ENCODE data around the gene MRPL20.

Gene MRPL20

GRCh38 chr1:1437904-1438376 is 30.8 kb upstream of the MRPL20 start:
- TF ChIP-seq TCF12 (IDR thresholded peaks at IDR 0.05; ENCODE audit: low read depth), result no peak
- TF ChIP-seq, protein P1, sequence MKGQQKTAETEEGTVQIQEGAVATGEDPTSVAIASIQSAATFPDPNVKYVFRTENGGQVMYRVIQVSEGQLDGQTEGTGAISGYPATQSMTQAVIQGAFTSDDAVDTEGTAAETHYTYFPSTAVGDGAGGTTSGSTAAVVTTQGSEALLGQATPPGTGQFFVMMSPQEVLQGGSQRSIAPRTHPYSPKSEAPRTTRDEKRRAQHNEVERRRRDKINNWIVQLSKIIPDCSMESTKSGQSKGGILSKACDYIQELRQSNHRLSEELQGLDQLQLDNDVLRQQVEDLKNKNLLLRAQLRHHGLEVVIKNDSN (IDR thresholded peaks at IDR 0.05), result no peak
- TF ChIP-seq CEBPB (IDR thresholded peaks at IDR 0.05), result no peak
- TF ChIP-seq RAD21 (IDR thresholded peaks at IDR 0.05; ENCODE audit: low read depth), result no peak
- no peak for TF ChIP-seq YY1 (IDR thresholded peaks at IDR 0.05; ENCODE audit: low read depth)
- no peak for TF ChIP-seq TAF1 (IDR thresholded peaks at IDR 0.05; ENCODE audit: low read depth)
- TF ChIP-seq FOXM1 (IDR thresholded peaks at IDR 0.05; ENCODE audit: borderline replicate concordance, low read depth), result no peak
- TF ChIP-seq ZBTB7A (IDR thresholded peaks at IDR 0.05; ENCODE audit: low read depth), result no peak
- no peak for TF ChIP-seq EP300 (IDR thresholded peaks at IDR 0.05; ENCODE audit: borderline replicate concordance)
- TF ChIP-seq, protein P2, sequence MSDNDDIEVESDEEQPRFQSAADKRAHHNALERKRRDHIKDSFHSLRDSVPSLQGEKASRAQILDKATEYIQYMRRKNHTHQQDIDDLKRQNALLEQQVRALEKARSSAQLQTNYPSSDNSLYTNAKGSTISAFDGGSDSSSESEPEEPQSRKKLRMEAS (IDR thresholded peaks at IDR 0.05), result no peak
- TF ChIP-seq, protein P3, sequence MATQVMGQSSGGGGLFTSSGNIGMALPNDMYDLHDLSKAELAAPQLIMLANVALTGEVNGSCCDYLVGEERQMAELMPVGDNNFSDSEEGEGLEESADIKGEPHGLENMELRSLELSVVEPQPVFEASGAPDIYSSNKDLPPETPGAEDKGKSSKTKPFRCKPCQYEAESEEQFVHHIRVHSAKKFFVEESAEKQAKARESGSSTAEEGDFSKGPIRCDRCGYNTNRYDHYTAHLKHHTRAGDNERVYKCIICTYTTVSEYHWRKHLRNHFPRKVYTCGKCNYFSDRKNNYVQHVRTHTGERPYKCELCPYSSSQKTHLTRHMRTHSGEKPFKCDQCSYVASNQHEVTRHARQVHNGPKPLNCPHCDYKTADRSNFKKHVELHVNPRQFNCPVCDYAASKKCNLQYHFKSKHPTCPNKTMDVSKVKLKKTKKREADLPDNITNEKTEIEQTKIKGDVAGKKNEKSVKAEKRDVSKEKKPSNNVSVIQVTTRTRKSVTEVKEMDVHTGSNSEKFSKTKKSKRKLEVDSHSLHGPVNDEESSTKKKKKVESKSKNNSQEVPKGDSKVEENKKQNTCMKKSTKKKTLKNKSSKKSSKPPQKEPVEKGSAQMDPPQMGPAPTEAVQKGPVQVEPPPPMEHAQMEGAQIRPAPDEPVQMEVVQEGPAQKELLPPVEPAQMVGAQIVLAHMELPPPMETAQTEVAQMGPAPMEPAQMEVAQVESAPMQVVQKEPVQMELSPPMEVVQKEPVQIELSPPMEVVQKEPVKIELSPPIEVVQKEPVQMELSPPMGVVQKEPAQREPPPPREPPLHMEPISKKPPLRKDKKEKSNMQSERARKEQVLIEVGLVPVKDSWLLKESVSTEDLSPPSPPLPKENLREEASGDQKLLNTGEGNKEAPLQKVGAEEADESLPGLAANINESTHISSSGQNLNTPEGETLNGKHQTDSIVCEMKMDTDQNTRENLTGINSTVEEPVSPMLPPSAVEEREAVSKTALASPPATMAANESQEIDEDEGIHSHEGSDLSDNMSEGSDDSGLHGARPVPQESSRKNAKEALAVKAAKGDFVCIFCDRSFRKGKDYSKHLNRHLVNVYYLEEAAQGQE (IDR thresholded peaks at IDR 0.05; ENCODE audit: low read depth), result no peak
- no peak for TF ChIP-seq TEAD4 (IDR thresholded peaks at IDR 0.05)
- no peak for TF ChIP-seq CREB1 (IDR thresholded peaks at IDR 0.05; ENCODE audit: low read depth)
- no peak for TF ChIP-seq NFIC (IDR thresholded peaks at IDR 0.05)
- TF ChIP-seq EGR1 (IDR thresholded peaks at IDR 0.05), result no peak

DNA sequence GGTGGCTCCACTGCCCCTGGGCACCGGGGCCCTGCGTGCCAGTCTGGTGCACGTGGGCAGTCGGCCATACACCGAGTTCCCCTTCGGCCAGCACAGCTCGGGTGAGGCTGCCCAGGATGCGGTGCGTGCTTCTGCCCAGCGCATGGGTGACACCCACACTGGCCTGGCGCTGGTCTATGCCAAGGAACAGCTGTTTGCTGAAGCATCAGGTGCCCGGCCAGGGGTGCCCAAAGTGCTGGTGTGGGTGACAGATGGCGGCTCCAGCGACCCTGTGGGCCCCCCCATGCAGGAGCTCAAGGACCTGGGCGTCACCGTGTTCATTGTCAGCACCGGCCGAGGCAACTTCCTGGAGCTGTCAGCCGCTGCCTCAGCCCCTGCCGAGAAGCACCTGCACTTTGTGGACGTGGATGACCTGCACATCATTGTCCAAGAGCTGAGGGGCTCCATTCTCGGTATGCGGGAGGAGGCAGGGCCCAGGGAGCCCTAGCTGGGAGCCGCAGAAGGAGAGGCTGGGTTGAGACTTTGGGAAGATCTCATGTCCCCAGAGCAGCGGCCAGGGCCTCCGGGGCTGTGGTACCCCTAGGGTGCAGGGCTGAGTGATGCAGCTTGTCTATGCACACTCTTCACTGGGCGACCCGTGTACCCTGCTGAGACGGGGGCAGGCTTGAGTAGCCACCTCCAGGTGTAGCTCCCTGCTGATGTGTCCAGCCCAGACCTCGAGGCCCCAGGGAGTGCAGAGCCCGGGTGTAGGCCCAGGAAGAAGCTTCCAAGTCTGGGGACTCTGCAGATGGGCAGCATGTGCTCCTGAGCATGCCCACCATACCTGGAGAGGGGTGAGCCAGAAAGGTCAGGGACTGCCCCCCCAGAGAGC is 30.2 kb upstream of the MRPL20 start:
- TF ChIP-seq, protein P1 (IDR thresholded peaks at IDR 0.05), result no peak
- TF ChIP-seq TCF12 (IDR thresholded peaks at IDR 0.05; ENCODE audit: low read depth) (no peak), CEBPB (IDR thresholded peaks at IDR 0.05) (no peak), EGR1 (IDR thresholded peaks at IDR 0.05) (no peak), FOXM1 (IDR thresholded peaks at IDR 0.05; ENCODE audit: borderline replicate concordance, low read depth) (no peak), EP300 (IDR thresholded peaks at IDR 0.05; ENCODE audit: borderline replicate concordance) (no peak), NFIC (IDR thresholded peaks at IDR 0.05) (no peak), TAF1 (IDR thresholded peaks at IDR 0.05; ENCODE audit: low read depth) (no peak), YY1 (IDR thresholded peaks at IDR 0.05; ENCODE audit: low read depth) (no peak)
- TF ChIP-seq, protein P3 (IDR thresholded peaks at IDR 0.05; ENCODE audit: low read depth), result no peak

DNA sequence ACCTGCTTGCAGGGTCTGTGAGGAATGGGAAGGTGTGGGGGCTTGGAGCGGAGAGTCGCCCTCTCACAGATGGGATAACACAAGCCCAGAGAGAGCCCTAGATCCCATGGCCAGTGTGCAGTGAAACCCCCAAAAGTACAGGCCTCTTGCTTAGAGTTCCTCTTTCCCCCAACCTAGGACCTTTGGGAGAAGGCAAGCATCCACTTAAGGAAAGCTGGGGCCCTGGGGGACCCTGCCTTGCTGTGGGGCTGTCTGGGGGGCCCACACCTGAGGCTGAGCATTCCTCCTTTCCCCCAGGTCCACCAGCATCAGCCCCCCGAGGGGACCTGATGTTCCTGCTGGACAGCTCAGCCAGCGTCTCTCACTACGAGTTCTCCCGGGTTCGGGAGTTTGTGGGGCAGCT is 29.5 kb upstream of the MRPL20 start:
- TF ChIP-seq, protein P3 (IDR thresholded peaks at IDR 0.05; ENCODE audit: low read depth), result no peak
- TF ChIP-seq TEAD4 (IDR thresholded peaks at IDR 0.05), result no peak
- TF ChIP-seq CREB1 (IDR thresholded peaks at IDR 0.05; ENCODE audit: low read depth), result no peak
- no peak for TF ChIP-seq CEBPB (IDR thresholded peaks at IDR 0.05)
- no peak for TF ChIP-seq EGR1 (IDR thresholded peaks at IDR 0.05)
- TF ChIP-seq ZBTB7A (IDR thresholded peaks at IDR 0.05; ENCODE audit: low read depth), result no peak
- no peak for TF ChIP-seq RAD21 (IDR thresholded peaks at IDR 0.05; ENCODE audit: low read depth)
- TF ChIP-seq TAF1 (IDR thresholded peaks at IDR 0.05; ENCODE audit: low read depth), result no peak

DNA sequence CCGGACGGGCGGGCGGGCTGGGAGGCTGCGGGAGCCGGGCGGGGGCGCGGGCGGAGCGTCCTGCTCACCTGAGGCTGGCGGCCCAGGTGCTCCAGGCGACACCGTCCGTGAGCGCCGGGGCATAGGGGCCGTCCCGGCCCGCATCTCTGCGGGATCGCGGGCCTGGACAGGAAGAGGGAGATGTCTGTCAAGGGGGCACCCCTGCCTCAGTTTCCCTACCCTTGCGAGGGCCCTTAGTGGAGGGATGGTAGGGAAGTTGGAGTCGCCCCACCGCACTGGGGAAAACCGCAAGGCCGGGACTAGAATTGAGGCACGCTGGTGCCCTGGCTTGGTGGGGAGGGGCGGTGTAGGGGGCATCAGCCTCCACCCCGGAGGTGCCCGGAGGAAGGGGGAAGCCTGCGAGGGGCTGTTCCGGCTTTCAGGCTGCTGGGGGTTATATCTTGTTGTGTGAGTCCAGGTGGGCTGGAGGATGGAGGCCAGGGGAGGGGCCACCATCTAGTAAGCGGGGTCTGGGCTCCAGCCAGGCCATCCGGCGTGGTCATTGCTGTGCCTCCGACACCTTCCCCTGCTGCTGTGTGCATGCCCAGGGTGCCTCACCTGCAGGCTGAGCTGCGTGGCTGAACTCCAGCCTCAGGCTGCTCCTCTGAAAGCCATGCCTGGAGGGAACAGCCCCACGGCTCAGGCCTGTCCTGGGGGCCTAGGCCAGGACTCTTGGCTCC is 29.0 kb upstream of the MRPL20 start:
- no peak for TF ChIP-seq YY1 (IDR thresholded peaks at IDR 0.05; ENCODE audit: low read depth)
- TF ChIP-seq RAD21 (IDR thresholded peaks at IDR 0.05; ENCODE audit: low read depth), result no peak
- TF ChIP-seq EP300 (IDR thresholded peaks at IDR 0.05; ENCODE audit: borderline replicate concordance), result no peak
- no peak for TF ChIP-seq CEBPB (IDR thresholded peaks at IDR 0.05)
- TF ChIP-seq TEAD4 (IDR thresholded peaks at IDR 0.05), result no peak
- TF ChIP-seq, protein P2 (IDR thresholded peaks at IDR 0.05), result no peak
- no peak for TF ChIP-seq NFIC (IDR thresholded peaks at IDR 0.05)
- no peak for TF ChIP-seq FOXM1 (IDR thresholded peaks at IDR 0.05; ENCODE audit: borderline replicate concordance, low read depth)
- TF ChIP-seq TCF12 (IDR thresholded peaks at IDR 0.05; ENCODE audit: low read depth), result no peak
- no peak for TF ChIP-seq ZBTB7A (IDR thresholded peaks at IDR 0.05; ENCODE audit: low read depth)
- TF ChIP-seq, protein P3 (IDR thresholded peaks at IDR 0.05; ENCODE audit: low read depth), result no peak
- TF ChIP-seq, protein P1 (IDR thresholded peaks at IDR 0.05), result no peak
- no peak for TF ChIP-seq CREB1 (IDR thresholded peaks at IDR 0.05; ENCODE audit: low read depth)
- no peak for TF ChIP-seq TAF1 (IDR thresholded peaks at IDR 0.05; ENCODE audit: low read depth)

Measured in Ishikawa (cell line).